Measurements from ENCODE around the gene COX14.
"Not testable (repeated sequence)": the region's sequence is repeated elsewhere in the genome, so short reads cannot be mapped to it uniquely, and the experiment has no call there.

Gene COX14

GRCh38 chr12:50142993-50143392, 31.0 kb downstream of the COX14 start:
- no peak for TF ChIP-seq YY1 (IDR thresholded peaks at IDR 0.05; ENCODE audit: insufficient read depth, insufficient read length)
- TF ChIP-seq SUZ12 (IDR thresholded peaks at IDR 0.05; ENCODE audit: extremely low read depth, insufficient read depth, insufficient read length), result no peak
- TF ChIP-seq ZNF274 (IDR thresholded peaks at IDR 0.05; ENCODE audit: low read depth, low read length), result no peak
- Histone ChIP-seq H3K27me3 (ENCODE audit: insufficient read depth, insufficient read length) (no peaks in the 10 kb centered on the region), H3K4me1 (ENCODE audit: insufficient read depth, insufficient read length) (no peaks in the 10 kb centered on the region), H3K9ac (ENCODE audit: insufficient read length, low read depth) (no peak overlapping the region), H3K4me3 (ENCODE audit: insufficient read length, low read depth) (no peak overlapping the region), H3K9me3 (ENCODE audit: insufficient read depth, low read length) (no peaks in the 10 kb centered on the region), H3K36me3 (ENCODE audit: insufficient read depth, insufficient read length, low read length) (peaks cover 51% of the 10 kb centered on the region)
- DNase-seq (ENCODE audit: low read depth, low spot score), result no peak

- H3K27me3 ChIP-seq (ENCODE audit: insufficient read depth, insufficient read length), result no peaks in the 10 kb centered on the region
- H3K9ac ChIP-seq (ENCODE audit: insufficient read length, low read depth), result no peak overlapping the region
- no peaks in the 10 kb centered on the region for H3K9me3 ChIP-seq (ENCODE audit: insufficient read depth, low read length)
- H3K36me3 ChIP-seq (ENCODE audit: insufficient read depth, insufficient read length, low read length), result peaks cover 38% of the 10 kb centered on the region
- no peak for DNase-seq (ENCODE audit: low read depth, low spot score)
- no peaks in the 10 kb centered on the region for H3K4me1 ChIP-seq (ENCODE audit: insufficient read depth, insufficient read length)
- H3K4me3 ChIP-seq (ENCODE audit: insufficient read length, low read depth), result no peak overlapping the region
- TF ChIP-seq YY1 (IDR thresholded peaks at IDR 0.05; ENCODE audit: insufficient read depth, insufficient read length), result no peak
- no peak for TF ChIP-seq SUZ12 (IDR thresholded peaks at IDR 0.05; ENCODE audit: extremely low read depth, insufficient read depth, insufficient read length)
- TF ChIP-seq ZNF274 (IDR thresholded peaks at IDR 0.05; ENCODE audit: low read depth, low read length), result no peak
Measured at GRCh38 chr12:50145439-50145838, 33.4 kb downstream of the COX14 start.

GRCh38 chr12:50147281-50147680, 35.2 kb downstream of the COX14 start:
- no peak for DNase-seq (ENCODE audit: low read depth, low spot score)
- no peaks in the 10 kb centered on the region for H3K27me3 ChIP-seq (ENCODE audit: insufficient read depth, insufficient read length)
- TF ChIP-seq SUZ12 (IDR thresholded peaks at IDR 0.05; ENCODE audit: extremely low read depth, insufficient read depth, insufficient read length) (no peak), YY1 (IDR thresholded peaks at IDR 0.05; ENCODE audit: insufficient read depth, insufficient read length) (no peak), ZNF274 (IDR thresholded peaks at IDR 0.05; ENCODE audit: low read depth, low read length) (no peak)
- no peaks in the 10 kb centered on the region for H3K9me3 ChIP-seq (ENCODE audit: insufficient read depth, low read length)
- H3K4me3 ChIP-seq (ENCODE audit: insufficient read length, low read depth), result no peak overlapping the region
- no peak overlapping the region for H3K9ac ChIP-seq (ENCODE audit: insufficient read length, low read depth)
- no peaks in the 10 kb centered on the region for H3K4me1 ChIP-seq (ENCODE audit: insufficient read depth, insufficient read length)
- peaks cover 23% of the 10 kb centered on the region for H3K36me3 ChIP-seq (ENCODE audit: insufficient read depth, insufficient read length, low read length)

GRCh38 chr12:50148011-50148410, 36.0 kb downstream of the COX14 start:
- not testable (repeated sequence) for H3K4me3 ChIP-seq (ENCODE audit: insufficient read length, low read depth); H3K27me3 ChIP-seq (ENCODE audit: insufficient read depth, insufficient read length); H3K9me3 ChIP-seq (ENCODE audit: insufficient read depth, low read length); H3K4me1 ChIP-seq (ENCODE audit: insufficient read depth, insufficient read length); DNase-seq (ENCODE audit: low read depth, low spot score); H3K9ac ChIP-seq (ENCODE audit: insufficient read length, low read depth)
- peaks cover 19% of the 10 kb centered on the region for H3K36me3 ChIP-seq (ENCODE audit: insufficient read depth, insufficient read length, low read length)

- H3K36me3 ChIP-seq (ENCODE audit: insufficient read depth, insufficient read length, low read length), result peaks cover 18% of the 10 kb centered on the region
- H3K4me1 ChIP-seq (ENCODE audit: insufficient read depth, insufficient read length), result no peaks in the 10 kb centered on the region
- H3K27me3 ChIP-seq (ENCODE audit: insufficient read depth, insufficient read length), result no peaks in the 10 kb centered on the region
- no peaks in the 10 kb centered on the region for H3K9me3 ChIP-seq (ENCODE audit: insufficient read depth, low read length)
- no peak overlapping the region for H3K4me3 ChIP-seq (ENCODE audit: insufficient read length, low read depth)
- TF ChIP-seq ZNF274 (IDR thresholded peaks at IDR 0.05; ENCODE audit: low read depth, low read length), result no peak
- no peak for TF ChIP-seq YY1 (IDR thresholded peaks at IDR 0.05; ENCODE audit: insufficient read depth, insufficient read length)
- TF ChIP-seq SUZ12 (IDR thresholded peaks at IDR 0.05; ENCODE audit: extremely low read depth, insufficient read depth, insufficient read length), result no peak
- DNase-seq (ENCODE audit: low read depth, low spot score), result no peak
- no peak overlapping the region for H3K9ac ChIP-seq (ENCODE audit: insufficient read length, low read depth)
Measured at GRCh38 chr12:50149311-50149710, 37.3 kb downstream of the COX14 start.

- Histone ChIP-seq H3K9me3 (ENCODE audit: insufficient read depth, low read length) (no peaks in the 10 kb centered on the region), H3K4me1 (ENCODE audit: insufficient read depth, insufficient read length) (no peaks in the 10 kb centered on the region), H3K4me3 (ENCODE audit: insufficient read length, low read depth) (no peak overlapping the region), H3K27me3 (ENCODE audit: insufficient read depth, insufficient read length) (no peaks in the 10 kb centered on the region), H3K9ac (ENCODE audit: insufficient read length, low read depth) (no peak overlapping the region), H3K36me3 (ENCODE audit: insufficient read depth, insufficient read length, low read length) (peaks cover 16% of the 10 kb centered on the region)
- TF ChIP-seq YY1 (IDR thresholded peaks at IDR 0.05; ENCODE audit: insufficient read depth, insufficient read length) (no peak), ZNF274 (IDR thresholded peaks at IDR 0.05; ENCODE audit: low read depth, low read length) (no peak), SUZ12 (IDR thresholded peaks at IDR 0.05; ENCODE audit: extremely low read depth, insufficient read depth, insufficient read length) (no peak)
- no peak for DNase-seq (ENCODE audit: low read depth, low spot score)
Measured at GRCh38 chr12:50151047-50151687, 39.1 kb downstream of the COX14 start.

GRCh38 chr12:50154947-50155346, 42.9 kb downstream of the COX14 start:
- not testable (repeated sequence) for H3K4me1 ChIP-seq (ENCODE audit: insufficient read depth, insufficient read length); DNase-seq (ENCODE audit: low read depth, low spot score); H3K27me3 ChIP-seq (ENCODE audit: insufficient read depth, insufficient read length); H3K9ac ChIP-seq (ENCODE audit: insufficient read length, low read depth); H3K4me3 ChIP-seq (ENCODE audit: insufficient read length, low read depth); H3K9me3 ChIP-seq (ENCODE audit: insufficient read depth, low read length)
- H3K36me3 ChIP-seq (ENCODE audit: insufficient read depth, insufficient read length, low read length), result peaks cover 16% of the 10 kb centered on the region

GRCh38 chr12:50156641-50157040, 44.6 kb downstream of the COX14 start:
- no peak overlapping the region for H3K9ac ChIP-seq (ENCODE audit: insufficient read length, low read depth)
- no peak overlapping the region for H3K4me3 ChIP-seq (ENCODE audit: insufficient read length, low read depth)
- TF ChIP-seq ZNF274 (IDR thresholded peaks at IDR 0.05; ENCODE audit: low read depth, low read length), result no peak
- no peak for TF ChIP-seq YY1 (IDR thresholded peaks at IDR 0.05; ENCODE audit: insufficient read depth, insufficient read length)
- no peak for TF ChIP-seq SUZ12 (IDR thresholded peaks at IDR 0.05; ENCODE audit: extremely low read depth, insufficient read depth, insufficient read length)
- H3K27me3 ChIP-seq (ENCODE audit: insufficient read depth, insufficient read length), result no peaks in the 10 kb centered on the region
- no peaks in the 10 kb centered on the region for H3K9me3 ChIP-seq (ENCODE audit: insufficient read depth, low read length)
- no peaks in the 10 kb centered on the region for H3K4me1 ChIP-seq (ENCODE audit: insufficient read depth, insufficient read length)
- peaks cover 22% of the 10 kb centered on the region for H3K36me3 ChIP-seq (ENCODE audit: insufficient read depth, insufficient read length, low read length)
- DNase-seq (ENCODE audit: low read depth, low spot score), result no peak

Measured in NT2/D1 (cell line).